Measurements from ENCODE around the gene TGFBR3.
"Not testable (repeated sequence)": the region's sequence is repeated elsewhere in the genome, so short reads cannot be mapped to it uniquely, and the experiment has no call there.

TGFBR3 gene

DNA sequence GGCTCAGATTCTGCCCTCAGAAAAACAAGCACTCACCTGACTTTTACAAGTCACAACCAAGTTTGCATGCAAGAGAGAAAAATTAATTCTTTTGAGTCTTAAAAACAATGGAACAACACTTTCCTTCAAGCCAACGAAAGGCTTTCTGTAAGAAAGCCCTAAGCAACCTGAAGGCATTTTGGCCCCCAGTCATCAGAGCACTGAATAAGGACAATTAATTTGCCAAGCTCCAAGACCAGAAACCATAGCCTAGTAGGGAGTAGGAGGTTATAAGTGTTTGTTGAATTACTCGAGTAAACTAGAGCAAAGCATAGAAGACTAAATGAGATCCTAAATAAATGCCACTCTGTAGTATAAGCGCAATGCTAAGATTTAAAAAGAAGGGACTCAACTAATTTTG is 4.7 kb downstream of the TGFBR3 start:
- DNase-seq = no peak

DNA sequence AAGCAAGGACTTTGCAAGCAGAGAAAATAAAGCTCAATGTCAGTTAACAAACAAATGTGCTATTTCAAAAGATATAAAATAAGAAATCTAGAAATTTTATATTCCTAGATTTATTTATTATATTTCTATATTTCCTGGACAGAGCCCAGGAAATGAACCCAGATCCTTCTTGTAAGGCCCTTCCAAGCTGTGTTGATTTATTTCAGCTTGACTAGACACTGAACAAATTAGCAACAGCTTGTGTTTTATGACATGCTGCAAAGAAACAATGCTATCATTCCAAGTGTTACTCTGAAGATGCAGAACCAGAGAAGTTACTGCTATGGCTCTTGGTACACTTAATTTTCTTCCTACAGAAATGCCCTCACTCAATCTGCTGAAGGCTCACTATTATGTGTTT is 6.2 kb downstream of the TGFBR3 start:
- no peak for DNase-seq

DNA sequence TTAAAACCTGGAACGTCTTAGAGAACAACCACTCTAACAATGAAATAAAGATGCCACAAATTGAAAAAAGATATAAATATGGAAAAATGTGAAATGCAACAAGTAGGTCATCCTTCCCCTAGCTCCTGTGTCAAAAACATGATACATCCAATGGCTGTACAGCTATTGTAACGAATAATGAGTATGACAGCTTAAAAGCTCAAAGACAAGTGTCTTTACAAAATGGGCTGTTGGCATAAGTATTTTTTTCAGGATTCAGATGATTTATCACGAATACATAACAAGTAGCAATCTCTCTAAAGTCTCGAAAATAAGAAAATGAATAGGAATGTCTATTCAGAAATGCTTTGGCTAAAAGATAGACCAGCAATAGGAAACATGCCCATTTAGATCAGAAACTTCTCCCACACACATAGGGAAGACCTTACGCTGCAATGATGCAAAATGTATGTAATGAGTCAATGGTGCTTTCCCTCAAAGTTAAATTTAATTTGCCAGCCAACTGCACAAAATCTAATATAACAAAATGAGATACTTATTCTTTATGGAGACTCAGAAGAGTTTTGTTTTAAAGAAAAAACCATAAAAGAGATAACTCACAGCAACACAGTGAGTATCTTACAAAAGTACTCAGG is 8.3 kb downstream of the TGFBR3 start:
- no peak for DNase-seq

DNA sequence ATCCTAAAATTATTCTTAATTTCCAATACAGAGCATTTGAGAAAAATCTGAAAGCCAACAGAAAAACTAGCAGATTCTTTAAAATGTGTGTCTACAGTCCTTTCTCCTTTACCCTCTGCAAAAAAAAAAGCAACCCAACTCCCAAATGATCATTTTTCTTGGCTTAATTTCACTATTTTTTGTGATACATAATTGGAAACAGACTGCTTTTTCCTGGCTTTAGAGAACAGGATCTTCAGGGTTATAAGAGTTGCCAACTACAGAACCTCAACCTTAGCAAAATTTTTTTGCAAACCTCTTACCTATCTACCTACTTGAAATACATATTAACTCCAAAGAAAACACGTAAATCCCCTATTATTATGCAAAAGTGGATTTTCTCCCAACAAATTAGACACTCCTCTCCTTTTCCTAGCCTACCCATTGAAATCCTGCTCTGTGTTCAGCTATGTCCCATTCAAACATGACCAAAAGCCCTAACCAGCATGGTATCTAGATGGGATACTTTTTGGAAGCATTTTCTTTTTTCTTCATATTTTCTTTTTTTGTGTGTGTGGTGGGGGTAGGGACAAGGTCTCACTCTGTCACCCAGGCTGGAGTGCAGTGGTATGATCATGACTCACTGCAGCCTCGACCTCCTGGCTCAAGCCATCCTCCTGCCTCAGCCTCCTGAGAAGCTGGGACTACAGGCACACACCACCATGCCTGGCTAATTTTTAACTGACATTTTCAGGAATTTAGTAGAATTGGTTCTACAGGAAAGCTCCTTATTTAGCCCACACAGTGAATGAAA is 9.0 kb downstream of the TGFBR3 start:
- DNase-seq = no peak

DNA sequence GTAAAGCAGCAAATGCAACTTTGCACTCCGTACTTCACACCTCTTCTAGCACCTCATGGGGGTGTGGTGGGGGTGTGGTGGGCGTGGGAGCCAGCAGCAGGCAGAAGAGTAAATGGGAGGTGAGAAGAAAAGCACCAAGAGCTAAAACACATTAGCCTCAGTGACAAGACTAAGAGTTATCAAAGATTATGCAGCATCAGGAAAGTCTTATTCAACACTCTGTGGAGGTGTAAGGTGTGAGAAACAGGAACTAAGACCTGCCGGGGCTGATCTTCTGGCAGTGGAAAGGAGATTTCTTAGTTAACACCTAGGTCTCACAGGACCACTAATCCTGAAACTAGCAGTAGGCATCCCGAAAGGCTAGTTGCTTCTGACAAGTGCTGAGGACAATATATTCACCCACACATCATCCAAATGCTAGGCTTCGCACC is 9.9 kb downstream of the TGFBR3 start:
- no peak for DNase-seq

DNA sequence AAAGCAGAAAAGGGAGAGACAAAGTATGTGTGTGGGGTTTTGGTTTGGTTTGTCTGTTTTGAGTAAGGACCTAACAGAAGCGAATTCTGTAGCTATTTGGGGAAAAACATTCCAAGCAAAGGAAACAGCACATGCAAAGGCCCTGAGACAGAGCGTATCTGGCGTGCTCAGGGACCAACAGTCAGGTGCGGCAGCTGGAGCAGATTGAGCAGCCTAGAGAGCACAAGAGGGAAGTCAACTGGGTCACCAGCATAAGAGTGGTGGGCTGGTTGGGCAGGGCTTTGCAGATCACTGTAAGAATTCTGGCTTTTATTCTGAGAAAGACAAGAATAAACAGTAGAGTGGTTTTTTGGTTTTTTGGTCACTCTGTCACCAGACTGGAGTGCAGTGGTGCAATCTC is 11.8 kb downstream of the TGFBR3 start:
- no peak for DNase-seq

DNA sequence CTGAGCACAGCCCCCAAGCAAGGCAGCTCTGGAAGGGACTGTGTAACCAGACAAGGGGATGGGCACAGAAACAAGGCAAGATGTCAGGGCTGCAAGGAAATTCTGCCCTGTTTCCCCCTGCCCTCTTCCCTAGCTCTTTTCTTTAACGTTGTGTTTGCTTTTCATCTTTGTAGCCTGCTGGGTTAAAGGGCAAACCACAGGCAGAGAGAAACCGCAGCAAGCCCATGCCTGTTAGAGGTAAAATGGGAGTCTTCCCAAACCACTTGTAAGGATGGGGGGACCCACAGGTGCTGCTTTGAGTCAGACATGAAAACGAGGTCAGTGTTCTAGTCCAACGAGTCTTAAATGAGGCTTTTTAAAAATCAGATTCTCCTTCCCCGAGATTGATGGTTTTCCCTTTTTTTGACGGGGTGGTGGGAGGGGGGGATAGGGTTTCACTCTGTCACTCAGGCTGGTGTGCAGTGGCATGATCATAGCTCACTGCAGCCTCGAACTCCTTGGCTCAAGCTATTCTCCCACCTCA is 13.3 kb downstream of the TGFBR3 start:
- DNase-seq = peak; percentile 25

DNA sequence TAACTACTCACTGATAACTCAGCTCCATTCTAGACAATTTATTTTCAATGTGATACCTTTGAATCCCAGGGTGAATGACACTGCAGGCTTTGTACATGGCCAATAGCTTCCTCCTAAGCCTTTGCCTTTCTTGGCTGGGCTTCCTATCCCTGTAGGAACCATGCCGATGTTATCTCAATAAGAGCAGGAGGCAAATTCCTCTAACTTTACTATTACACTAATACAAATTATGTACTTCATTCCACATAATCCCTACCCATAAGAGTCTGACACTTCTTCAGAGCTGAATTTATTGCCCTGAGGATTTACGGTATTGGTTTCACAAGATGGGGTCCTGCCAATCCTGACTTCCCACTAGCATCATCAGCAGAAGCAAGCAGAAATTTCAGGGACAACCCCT is 14.0 kb downstream of the TGFBR3 start:
- DNase-seq = no peak

DNA sequence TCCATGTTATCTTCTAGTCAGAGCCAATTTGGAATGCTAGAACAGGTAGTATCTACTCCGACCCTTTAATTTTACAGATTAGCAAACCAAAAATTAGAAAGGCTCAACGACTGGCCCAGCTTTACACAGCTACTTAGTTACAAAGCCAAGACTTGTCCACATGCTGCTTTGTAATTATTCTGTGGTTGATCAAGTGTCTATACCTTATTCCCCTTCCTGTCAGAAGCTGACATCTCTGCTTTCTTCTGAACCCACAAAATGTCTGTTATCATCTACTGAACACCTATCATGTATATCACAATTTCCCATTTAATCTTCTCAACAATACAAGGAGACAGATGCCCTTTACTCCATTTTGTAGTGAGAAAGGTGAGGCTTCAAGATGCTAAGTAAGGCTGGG is 15.6 kb downstream of the TGFBR3 start:
- DNase-seq = no peak

DNA sequence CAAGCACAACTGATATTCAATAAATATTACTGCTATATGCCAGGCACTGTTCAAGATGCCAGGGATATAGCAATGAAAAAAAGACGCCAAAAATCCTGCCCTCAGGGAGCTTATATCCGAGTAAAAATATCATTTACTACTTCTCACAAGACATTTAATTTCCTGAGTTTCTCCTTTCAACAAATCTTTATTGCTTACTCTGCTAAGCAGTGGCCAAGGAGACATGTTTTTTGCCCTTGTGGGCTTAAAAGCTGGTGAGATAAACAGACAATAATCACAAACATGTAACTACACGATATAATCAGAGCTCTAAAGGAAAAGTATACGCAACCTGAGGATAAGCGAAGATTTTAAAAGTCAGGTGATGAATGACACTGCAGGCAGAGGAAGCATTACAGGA is 19.5 kb downstream of the TGFBR3 start:
- no peak for DNase-seq

DNA sequence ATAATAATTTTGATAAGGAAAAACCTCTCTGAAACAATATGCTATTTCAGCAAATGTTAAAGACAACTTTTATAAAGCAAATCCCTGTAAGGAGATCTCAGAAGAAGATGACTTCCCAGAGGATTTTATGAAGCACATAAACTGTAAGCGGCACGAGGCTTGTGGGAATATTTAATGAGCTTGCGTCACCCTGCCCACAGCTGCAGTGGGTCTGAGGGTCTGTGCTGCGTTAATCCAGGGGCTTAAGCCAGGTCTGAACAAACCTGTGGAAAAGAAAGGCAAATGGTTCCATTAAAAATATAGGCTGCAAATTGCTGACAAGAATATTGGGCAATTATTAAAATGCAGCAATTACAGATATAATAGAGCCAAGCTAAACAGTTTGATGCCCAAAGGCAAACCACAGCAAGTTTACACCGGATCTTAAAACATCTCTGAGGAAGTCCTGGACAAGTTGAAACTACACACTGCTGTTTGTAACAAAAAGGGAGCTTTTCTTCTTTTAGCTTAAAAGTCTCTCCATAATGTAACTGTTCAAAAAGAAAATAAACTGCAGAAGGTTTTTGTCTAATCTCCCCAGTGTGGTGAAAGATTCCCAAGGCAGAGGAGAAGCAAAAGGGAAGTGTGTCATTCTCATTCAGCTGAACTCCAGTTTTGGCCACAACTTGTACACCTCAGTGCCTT is 21.8 kb downstream of the TGFBR3 start:
- no peak for DNase-seq

DNA sequence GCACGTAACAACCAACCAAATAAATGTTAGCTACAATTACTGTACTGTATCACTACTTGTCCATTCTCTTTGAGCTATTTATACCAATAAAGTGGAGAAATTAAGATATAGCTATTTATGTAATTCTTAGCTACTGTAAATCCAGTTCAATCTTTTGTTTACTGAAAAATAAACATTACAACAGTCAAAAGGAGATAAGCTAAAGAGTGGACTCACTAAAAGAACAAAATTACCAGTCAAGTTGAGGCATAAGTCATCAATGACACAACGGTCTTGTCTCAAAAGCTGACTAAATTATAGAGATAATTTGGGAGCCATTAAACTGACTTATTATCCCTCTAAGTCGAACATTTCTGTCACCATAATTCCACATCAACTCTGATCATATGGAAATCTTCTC is 22.5 kb downstream of the TGFBR3 start:
- DNase-seq = no peak

DNA sequence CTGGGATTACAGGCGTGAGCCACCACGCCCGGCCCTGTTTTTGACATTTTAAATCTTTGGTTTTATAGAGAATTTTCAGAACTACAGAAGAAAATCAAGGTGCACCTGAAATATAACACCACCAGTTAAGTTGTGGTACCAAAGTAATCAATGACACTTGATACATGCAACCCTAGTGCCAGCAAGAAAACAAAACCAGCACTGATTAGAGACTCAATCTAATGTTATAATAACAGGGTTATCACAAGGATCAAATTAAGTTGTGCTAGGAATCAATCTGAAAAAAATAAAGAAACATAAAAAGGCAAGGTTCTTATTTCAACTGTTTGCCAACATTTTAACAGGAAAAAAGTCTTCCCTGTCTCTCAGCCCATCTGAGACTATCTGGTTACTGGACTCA is 23.8 kb downstream of the TGFBR3 start:
- DNase-seq = no peak

DNA sequence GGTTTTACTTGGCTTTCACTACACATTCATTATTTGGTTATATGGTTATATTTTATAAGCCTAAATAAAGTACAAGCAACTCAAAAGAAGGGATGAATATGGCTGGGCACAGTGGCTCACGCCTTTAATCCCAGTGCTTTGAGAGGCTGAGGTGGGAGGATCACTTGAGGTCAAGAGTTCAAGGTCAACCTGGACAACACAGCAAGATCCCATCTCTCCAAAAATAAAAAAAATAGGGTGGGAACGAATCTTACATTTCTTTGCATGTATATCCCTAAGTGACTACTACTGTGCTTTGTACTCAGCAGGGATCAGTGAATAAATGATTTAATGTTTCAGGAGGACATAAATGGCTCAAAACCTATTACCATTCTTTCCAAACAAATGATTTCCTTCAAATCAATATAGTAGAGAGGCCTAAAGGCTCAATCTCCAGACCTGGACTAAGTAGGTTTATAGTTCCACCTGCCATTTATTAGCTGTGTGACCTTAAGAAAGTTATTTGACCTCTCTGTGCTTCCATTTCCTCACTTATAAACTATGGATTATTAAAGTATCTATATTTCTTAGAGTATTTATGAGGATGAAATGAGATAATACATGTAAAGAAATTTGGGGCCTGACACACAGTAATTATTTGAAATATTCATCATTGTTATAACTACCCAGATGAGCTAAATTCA is 28.3 kb downstream of the TGFBR3 start:
- no peak for DNase-seq

DNA sequence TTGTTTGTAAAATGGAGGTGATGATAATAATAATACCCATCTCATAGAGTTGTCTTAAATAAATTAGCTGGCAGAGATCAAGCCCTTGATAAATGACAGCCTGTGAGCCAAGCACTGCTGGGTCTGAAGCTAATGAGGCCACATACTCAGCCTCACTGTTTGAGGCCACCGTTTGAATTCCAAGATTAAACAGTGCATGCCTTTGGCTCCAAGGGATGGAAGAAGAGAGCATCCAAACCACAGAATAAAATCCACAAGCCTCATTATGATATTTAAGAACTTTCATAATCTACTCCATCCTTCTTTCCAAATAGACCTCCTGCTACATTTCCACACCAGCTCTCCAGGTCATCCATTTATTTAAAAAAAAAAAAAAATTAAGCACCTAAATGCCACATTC is 29.0 kb downstream of the TGFBR3 start:
- DNase-seq = no peak

DNA sequence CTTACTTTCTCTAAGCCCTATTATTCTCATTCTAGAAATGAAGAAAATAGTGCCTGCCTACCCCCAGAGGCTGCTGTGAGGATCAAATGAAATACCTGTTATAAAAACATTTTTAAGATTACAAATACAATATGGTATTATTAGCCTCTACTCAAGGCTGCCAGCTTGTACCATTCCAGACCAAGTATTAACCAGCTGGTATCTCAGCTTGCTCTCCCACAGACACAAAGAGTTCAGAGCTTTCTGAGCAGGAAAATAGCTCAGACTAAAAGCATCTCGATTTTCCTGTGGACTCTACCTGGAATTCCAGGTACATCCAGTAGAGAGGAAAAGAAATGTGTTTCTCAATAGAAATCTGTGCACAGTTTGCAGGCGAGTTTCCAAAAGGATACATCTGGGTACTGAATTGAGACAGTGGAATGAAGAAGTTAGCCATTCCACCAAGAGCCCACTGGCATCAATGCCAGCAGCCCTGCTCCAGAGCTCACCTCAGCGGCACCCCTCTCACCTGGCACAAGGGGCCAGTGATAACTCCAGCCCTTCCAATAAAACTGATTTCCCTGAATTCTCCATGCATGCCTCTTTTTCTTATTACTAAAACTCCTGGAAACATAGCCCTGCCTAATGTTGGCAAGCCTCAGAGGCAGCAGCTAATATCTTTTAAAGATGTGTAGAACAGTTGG is 31.0 kb downstream of the TGFBR3 start:
- DNase-seq = no peak

DNA sequence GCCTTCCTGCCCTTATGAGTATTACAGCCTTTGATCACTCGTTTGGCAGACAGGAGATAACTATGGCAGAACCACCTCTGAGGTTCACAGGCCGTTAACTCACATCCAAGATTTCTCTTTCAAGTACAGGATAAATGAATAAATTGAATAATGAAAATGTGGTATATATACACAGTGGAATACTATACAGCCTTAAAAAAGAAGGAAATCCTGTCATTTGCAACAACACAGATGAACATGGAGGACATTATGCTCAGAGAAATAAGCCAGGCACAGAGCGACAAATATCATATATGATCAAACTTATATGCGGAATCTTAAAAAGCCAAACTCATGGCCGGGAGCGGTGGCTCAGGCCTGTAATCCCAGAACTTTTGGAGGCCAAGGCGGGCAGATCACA is 32.6 kb downstream of the TGFBR3 start:
- no peak for DNase-seq

DNA sequence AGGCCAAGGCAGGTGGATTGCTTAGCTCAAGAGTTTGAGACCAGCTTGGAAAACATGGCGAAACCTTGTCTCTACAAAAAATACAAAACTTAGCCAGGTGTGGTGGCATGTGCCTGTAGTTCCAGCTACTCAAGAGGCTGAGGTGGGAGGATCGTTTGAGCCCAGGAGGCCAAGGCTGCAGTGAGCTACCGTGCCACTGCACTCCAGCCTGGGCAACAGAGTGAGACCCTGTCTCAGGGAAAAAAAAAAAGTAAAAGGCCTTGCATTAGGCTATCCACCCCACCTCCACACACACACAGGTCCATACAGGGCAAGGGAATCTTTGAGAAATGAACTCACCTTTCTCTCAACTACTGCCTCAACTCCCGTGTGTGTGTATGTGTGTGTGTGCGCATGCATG is 33.9 kb downstream of the TGFBR3 start:
- not testable (repeated sequence) for DNase-seq

DNA sequence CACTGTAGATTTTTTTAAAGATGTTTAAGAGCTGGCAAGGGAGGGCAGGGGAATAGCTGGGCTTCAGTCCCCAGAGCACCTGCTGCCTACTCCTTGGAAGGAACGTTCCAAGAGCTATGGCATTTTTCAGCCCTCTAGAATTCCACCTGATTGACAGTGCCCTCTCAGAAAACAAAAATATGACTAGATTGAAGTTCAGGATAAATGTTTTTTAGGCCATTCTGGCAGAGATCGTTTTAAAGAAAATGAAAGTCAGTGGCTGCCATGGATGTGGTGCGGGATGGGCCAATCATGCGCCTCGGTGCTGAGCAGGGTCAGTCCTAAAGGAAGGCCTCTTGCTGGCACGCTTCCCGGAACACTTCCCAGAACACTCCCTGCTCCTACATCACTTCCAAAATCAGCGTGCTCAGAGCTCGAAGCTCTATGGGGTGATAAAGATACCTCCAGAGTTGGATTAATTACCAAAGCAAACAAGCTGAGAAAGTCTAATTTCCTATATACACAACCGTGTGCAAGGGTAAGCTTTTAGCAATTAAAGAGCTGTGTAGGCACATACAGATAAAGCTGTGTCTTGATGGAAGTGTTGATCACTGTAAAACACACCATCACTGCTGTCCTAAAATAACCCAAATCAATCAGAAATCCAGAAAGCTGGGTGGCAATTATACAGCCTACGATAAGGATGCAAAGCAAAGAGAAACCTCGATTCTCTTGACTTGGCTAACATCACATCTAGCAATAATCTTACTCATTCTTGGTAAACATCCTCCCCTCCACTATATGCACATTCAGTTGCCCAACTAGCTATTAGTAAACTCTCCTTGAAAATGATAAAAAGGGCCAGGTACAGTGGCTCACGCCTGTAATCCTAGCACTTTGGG is 34.6 kb downstream of the TGFBR3 start:
- DNase-seq = peak; percentile 93

DNA sequence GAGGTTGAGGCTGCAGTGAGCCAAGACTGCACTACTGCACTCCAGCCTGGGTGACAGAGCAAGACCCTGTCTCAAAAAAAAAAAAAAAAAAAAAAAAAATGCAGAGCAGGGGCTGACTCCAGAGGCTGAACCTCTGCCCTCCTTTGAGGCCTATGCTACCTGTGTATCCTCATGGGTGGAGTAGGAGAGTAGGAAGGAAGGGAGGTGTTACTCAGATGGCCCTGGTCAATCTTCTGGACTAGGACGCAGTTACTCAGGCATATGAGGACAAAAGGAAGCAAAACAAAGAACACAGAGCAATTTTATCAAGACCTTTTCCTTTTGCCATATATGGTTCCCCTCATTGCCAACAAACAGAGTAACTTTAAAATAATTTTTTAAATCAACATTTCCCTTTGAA is 35.2 kb downstream of the TGFBR3 start:
- DNase-seq = no peak

DNA sequence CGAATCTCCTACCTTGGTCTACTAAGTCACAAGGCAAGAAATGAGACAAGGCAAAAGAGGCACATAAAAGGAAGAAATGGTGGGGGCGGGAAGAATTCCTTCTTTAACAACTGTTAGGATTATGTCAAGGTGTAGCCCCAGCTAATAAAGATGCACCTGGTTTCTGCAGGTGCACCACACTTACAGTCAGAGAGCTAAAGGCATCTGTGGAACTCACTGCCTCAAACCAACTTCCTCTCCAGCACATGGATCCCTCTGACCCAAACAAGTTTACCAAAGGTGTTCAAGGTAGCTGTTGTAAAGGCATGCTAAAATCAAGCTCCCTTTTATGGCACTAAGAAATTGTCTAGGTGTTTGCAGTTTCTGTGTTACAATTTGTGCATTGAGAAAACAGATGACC is 38.1 kb downstream of the TGFBR3 start:
- DNase-seq = no peak

DNA sequence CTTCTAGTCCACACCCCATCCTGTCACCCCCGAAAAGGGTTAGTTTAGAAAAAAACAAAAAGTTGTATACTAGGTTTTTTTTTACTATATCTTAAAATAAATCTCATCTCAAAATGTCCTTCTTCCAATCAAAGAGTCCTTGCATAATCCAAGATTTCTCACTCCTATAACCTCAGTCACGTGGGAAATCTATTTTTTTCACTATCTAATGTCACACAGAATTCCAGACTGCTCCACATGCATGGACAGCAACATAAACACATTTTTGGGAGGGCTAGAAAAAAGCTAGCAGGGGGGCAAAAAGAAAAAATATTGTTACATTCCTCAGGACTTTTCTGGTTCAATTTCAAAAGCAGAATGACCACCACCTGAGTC is 39.3 kb downstream of the TGFBR3 start:
- DNase-seq = no peak

All from NCI-H510A treated with DMSO at 0.1 percent for 48 hours (cell line).